Astrocyte (in vitro differentiated cells and primary cell): ENCODE data around the gene BMPR1B. TPM values are rescaled to one million over a fixed set of nuclear protein-coding genes. Genes with fewer than 3 reads are reported as not detected.

Experiments used
- DNase-seq: peaks from one replicate; pipeline ENCODE4 v3.0.0-alpha.2; 2010; ENCODE audit warnings: low read depth
- FAIRE-seq: peaks from 2 replicates; lab custom pipeline; 2011; peaks lifted over from hg19 to GRCh38; lab: Jason Lieb, UNC
- H2AFZ ChIP-seq: 2 replicates; pipeline ENCODE4 v1.6.0; 2012; ENCODE audit warnings: low read depth, low read length, inconsistent platforms
- H3K27ac ChIP-seq: 2 replicates; pipeline ENCODE4 v1.5.1; 2011; ENCODE audit warnings: low read depth, low read length, inconsistent platforms
- H3K27me3 ChIP-seq: 2 replicates; pipeline ENCODE4 v1.6.0; 2011; ENCODE audit warnings: low read length, inconsistent platforms; ENCODE audit not compliant: insufficient read depth
- H3K36me3 ChIP-seq: 2 replicates; pipeline ENCODE4 v1.5.1; 2011; ENCODE audit warnings: low read length, inconsistent platforms; ENCODE audit not compliant: insufficient read depth
- H3K4me1 ChIP-seq: 2 replicates; pipeline ENCODE4 v1.5.1; 2011; ENCODE audit warnings: low read length, inconsistent platforms; ENCODE audit not compliant: insufficient read depth
- H3K4me2 ChIP-seq: 2 replicates; pipeline ENCODE4 v1.6.0; 2012; ENCODE audit warnings: low read length, inconsistent platforms
- H3K4me3 ChIP-seq: 2 replicates; pipeline ENCODE4 v1.5.1; 2011; ENCODE audit warnings: low read depth, mild to moderate bottlenecking, low read length, inconsistent platforms; ENCODE audit not compliant: insufficient read depth
- H3K79me2 ChIP-seq: 2 replicates; pipeline ENCODE4 v1.6.0; 2012; ENCODE audit warnings: mild to moderate bottlenecking, low read length, inconsistent platforms; ENCODE audit not compliant: insufficient read depth
- H3K9ac ChIP-seq: 2 replicates; pipeline ENCODE4 v1.6.0; 2012; ENCODE audit warnings: mild to moderate bottlenecking, low read length, inconsistent platforms
- H3K9me3 ChIP-seq: 2 replicates; pipeline ENCODE4 v1.5.1; 2012; ENCODE audit warnings: low read depth, mild to moderate bottlenecking, low read length, inconsistent platforms; ENCODE audit not compliant: insufficient read depth
- H4K20me1 ChIP-seq: 2 replicates; pipeline ENCODE4 v1.6.0; 2012; ENCODE audit warnings: low read length, inconsistent platforms; ENCODE audit not compliant: insufficient read depth
- H3K27ac Mint-ChIP-seq: one replicate; pipeline ENCODE4 v1.8.0; 2021; ENCODE audit warnings: mild to moderate bottlenecking, mixed read lengths; ENCODE audit not compliant: unreplicated experiment
- H3K27me3 Mint-ChIP-seq: one replicate; pipeline ENCODE4 v1.8.0; 2021; ENCODE audit warnings: low read depth, mixed read lengths; ENCODE audit not compliant: unreplicated experiment
- H3K36me3 Mint-ChIP-seq: one replicate; pipeline ENCODE4 v1.8.0; 2021; ENCODE audit warnings: low read depth, mixed read lengths; ENCODE audit not compliant: unreplicated experiment
- H3K4me1 Mint-ChIP-seq: one replicate; pipeline ENCODE4 v1.8.0; 2021; ENCODE audit warnings: low read depth, mixed read lengths; ENCODE audit not compliant: unreplicated experiment
- H3K4me3 Mint-ChIP-seq: one replicate; pipeline ENCODE4 v1.8.0; 2021; ENCODE audit warnings: mild to moderate bottlenecking, moderate library complexity, mixed read lengths; ENCODE audit not compliant: unreplicated experiment
- H3K9me3 Mint-ChIP-seq: one replicate; pipeline ENCODE4 v1.8.0; 2021; ENCODE audit warnings: mild to moderate bottlenecking, mixed read lengths; ENCODE audit not compliant: unreplicated experiment
- CTCF ChIP-seq: IDR thresholded peaks from 2 replicates; pipeline ENCODE4 v1.5.1; 2011; ENCODE audit warnings: low read depth, mild to moderate bottlenecking, inconsistent platforms, low read length, moderate library complexity; ENCODE audit not compliant: insufficient read depth
- EZH2 ChIP-seq: IDR thresholded peaks from 2 replicates; pipeline ENCODE4 v1.6.1; 2012; ENCODE audit warnings: mild to moderate bottlenecking, low read length, inconsistent platforms; ENCODE audit not compliant: insufficient read depth
- total RNA-seq: library from RNA; stranded (reverse); gene quantifications from 2 replicates; pipeline ENCODE4 v1.2.1, GENCODE V29; 2021

BMPR1B gene
- total RNA-seq, 1 donor from 2014 or later, result 14.1 TPM

GRCh38 chr4:95181243-95181995 is 423.7 kb downstream of the BMPR1B start:
- Mint-ChIP-seq H3K36me3 (peaks cover 10% of the 10 kb centered on the region), H3K27me3 (no peaks in the 10 kb centered on the region), H3K4me3 (no peak overlapping the region), H3K4me1 (peaks cover 14% of the 10 kb centered on the region), H3K27ac (no peak overlapping the region), H3K9me3 (peaks cover 2% of the 10 kb centered on the region)
- H4K20me1 ChIP-seq, result no peaks in the 10 kb centered on the region
- peaks cover 17% of the 10 kb centered on the region for H3K4me1 ChIP-seq
- H3K27me3 ChIP-seq, result no peaks in the 10 kb centered on the region
- H3K9ac ChIP-seq, result peak overlapping the region; percentile 58
- peak overlapping the region; percentile 53 for H2AFZ ChIP-seq
- no peaks in the 10 kb centered on the region for H3K79me2 ChIP-seq
- H3K27ac ChIP-seq, result peak overlapping the region; percentile 69
- DNase-seq, result peak; percentile 80
- H3K36me3 ChIP-seq, result no peaks in the 10 kb centered on the region
- peak overlapping the region; percentile 77 for H3K4me2 ChIP-seq
- peak overlapping the region; percentile 37 for H3K4me3 ChIP-seq
- peaks cover 4% of the 10 kb centered on the region for H3K9me3 ChIP-seq
- TF ChIP-seq CTCF (peak; percentile 30), EZH2 (no peak)
- no peak for FAIRE-seq

- peak overlapping the region; percentile 45 for H3K9ac ChIP-seq
- peaks cover 17% of the 10 kb centered on the region for H3K4me1 ChIP-seq
- H2AFZ ChIP-seq, result peak overlapping the region; percentile 53
- Mint-ChIP-seq H3K36me3 (peaks cover 9% of the 10 kb centered on the region), H3K4me1 (peaks cover 14% of the 10 kb centered on the region), H3K27ac (no peak overlapping the region), H3K27me3 (no peaks in the 10 kb centered on the region), H3K4me3 (no peak overlapping the region), H3K9me3 (peaks cover 2% of the 10 kb centered on the region)
- FAIRE-seq (no peak), DNase-seq (no peak)
- no peaks in the 10 kb centered on the region for H3K79me2 ChIP-seq
- peak overlapping the region; percentile 37 for H3K4me3 ChIP-seq
- H3K36me3 ChIP-seq, result no peaks in the 10 kb centered on the region
- peaks cover 4% of the 10 kb centered on the region for H3K9me3 ChIP-seq
- no peak for TF ChIP-seq CTCF
- peak overlapping the region; percentile 55 for H3K27ac ChIP-seq
- peak overlapping the region; percentile 77 for H3K4me2 ChIP-seq
- no peaks in the 10 kb centered on the region for H3K27me3 ChIP-seq
- no peaks in the 10 kb centered on the region for H4K20me1 ChIP-seq
Measured at GRCh38 chr4:95181996-95182306, 424.2 kb downstream of the BMPR1B start.

- Mint-ChIP-seq H3K27me3 (no peaks in the 10 kb centered on the region), H3K9me3 (no peaks in the 10 kb centered on the region), H3K4me3 (no peak overlapping the region), H3K36me3 (no peaks in the 10 kb centered on the region), H3K27ac (no peak overlapping the region), H3K4me1 (peaks cover 14% of the 10 kb centered on the region)
- TF ChIP-seq CTCF, result no peak
- TF ChIP-seq EZH2, result no peak
- Histone ChIP-seq H3K4me3 (no peak overlapping the region), H3K9me3 (no peaks in the 10 kb centered on the region), H2AFZ (no peak overlapping the region), H4K20me1 (no peaks in the 10 kb centered on the region), H3K79me2 (no peaks in the 10 kb centered on the region), H3K4me2 (no peak overlapping the region), H3K27ac (no peak overlapping the region), H3K4me1 (peaks cover 17% of the 10 kb centered on the region), H3K27me3 (no peaks in the 10 kb centered on the region), H3K36me3 (no peaks in the 10 kb centered on the region), H3K9ac (no peak overlapping the region)
- DNase-seq, result no peak
- no peak for FAIRE-seq
Measured at GRCh38 chr4:95183656-95184408, 426.1 kb downstream of the BMPR1B start.
